Endothelial cell (in vitro differentiated cells): ENCODE data around the gene UBXN4. TPM values are rescaled to one million over a fixed set of nuclear protein-coding genes. Genes with fewer than 3 reads are reported as not detected.
"Not testable (repeated sequence)": the region's sequence is repeated elsewhere in the genome, so short reads cannot be mapped to it uniquely, and the experiment has no call there.

Experiments used
- DNase-seq: peaks from one replicate; pipeline ENCODE4 v3.0.0; 2021; ENCODE audit warnings: low spot score
- H3K27ac Mint-ChIP-seq: one replicate; pipeline ENCODE4 v1.8.0; 2021; ENCODE audit warnings: mixed read lengths, inconsistent platforms; ENCODE audit not compliant: unreplicated experiment
- H3K27me3 Mint-ChIP-seq: one replicate; pipeline ENCODE4 v1.8.0; 2021; ENCODE audit warnings: mild to moderate bottlenecking, moderate library complexity, mixed read lengths, inconsistent platforms; ENCODE audit not compliant: unreplicated experiment
- H3K36me3 Mint-ChIP-seq: one replicate; pipeline ENCODE4 v1.8.0; 2021; ENCODE audit warnings: mild to moderate bottlenecking, low read depth, mixed read lengths, inconsistent platforms; ENCODE audit not compliant: unreplicated experiment
- H3K4me1 Mint-ChIP-seq: one replicate; pipeline ENCODE4 v1.8.0; 2021; ENCODE audit warnings: mild to moderate bottlenecking, mixed read lengths, inconsistent platforms; ENCODE audit not compliant: unreplicated experiment
- H3K4me3 Mint-ChIP-seq: one replicate; pipeline ENCODE4 v1.8.0; 2021; ENCODE audit warnings: mild to moderate bottlenecking, mixed read lengths, inconsistent platforms; ENCODE audit not compliant: unreplicated experiment
- H3K9me3 Mint-ChIP-seq: one replicate; pipeline ENCODE4 v1.8.0; 2021; ENCODE audit warnings: mixed read lengths, inconsistent platforms; ENCODE audit not compliant: unreplicated experiment
- total RNA-seq: library from RNA; stranded (reverse); fragmentation: NEBNext Ultra II Directional; extraction: Animal tissue kit (Norgen Biotek cat#: 25700); gene quantifications from one replicate; pipeline ENCODE4 v1.2.1, GENCODE V29; 2021; ENCODE audit not compliant: unreplicated experiment
- TF ChIP-seq, protein P1 (sequence below): fragments of 200-600 bp; sonication (generic); IDR thresholded peaks from one replicate; pipeline ENCODE4 v1.5.0; 2021; ENCODE audit warnings: antibody characterized with exemption; ENCODE audit not compliant: unreplicated experiment

UBXN4 gene
- total RNA-seq, 1 donor from 2014 or later, result 101 TPM

DNA sequence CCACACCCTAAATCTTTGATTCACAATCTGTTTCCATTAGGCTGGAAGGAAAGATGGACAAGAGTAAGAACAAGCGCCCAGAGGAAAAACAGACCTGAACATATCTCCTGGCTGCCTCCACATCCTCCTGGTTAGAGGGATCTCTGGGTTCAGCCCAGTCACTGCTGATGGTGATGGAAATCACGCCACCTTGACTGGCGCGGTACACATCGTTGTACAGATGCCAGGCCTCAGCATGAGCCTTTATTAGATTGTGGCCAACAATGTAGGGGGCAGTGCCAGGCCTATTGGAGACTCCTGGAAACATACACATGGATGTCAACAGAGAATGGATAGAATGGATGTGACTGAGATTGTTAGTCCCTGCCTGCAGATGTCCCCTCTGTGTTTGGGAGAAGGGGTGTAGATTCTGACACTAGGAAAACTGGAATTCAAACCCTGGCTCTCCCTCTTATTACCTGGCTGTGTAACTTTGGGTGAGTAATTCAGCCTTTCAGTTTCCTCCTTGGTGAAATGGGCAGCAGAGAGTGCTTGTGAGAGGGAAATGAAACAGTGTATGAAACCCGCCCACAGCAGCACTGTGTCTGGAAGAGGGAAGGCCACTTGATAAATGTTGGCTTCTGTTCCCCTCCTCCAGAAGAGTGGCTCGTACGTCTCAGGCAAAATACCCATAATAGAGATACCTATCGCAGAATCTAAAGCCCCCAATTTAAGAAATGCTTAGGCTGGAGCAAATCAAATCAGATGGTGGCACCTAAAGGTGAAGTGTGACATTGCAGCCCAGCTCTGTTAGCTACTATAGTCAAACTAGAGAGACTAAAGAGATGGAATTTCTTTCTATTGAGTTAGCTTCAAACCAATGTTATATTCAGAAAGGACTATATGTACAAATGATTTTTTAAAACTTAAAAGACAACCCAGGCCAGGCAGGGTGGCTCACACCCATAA, 59.1 kb downstream of the UBXN4 start:
- no peaks in the 10 kb centered on the region for H3K9me3 Mint-ChIP-seq
- H3K27ac Mint-ChIP-seq, result no peak overlapping the region
- H3K4me1 Mint-ChIP-seq, result no peaks in the 10 kb centered on the region
- TF ChIP-seq, protein P1, sequence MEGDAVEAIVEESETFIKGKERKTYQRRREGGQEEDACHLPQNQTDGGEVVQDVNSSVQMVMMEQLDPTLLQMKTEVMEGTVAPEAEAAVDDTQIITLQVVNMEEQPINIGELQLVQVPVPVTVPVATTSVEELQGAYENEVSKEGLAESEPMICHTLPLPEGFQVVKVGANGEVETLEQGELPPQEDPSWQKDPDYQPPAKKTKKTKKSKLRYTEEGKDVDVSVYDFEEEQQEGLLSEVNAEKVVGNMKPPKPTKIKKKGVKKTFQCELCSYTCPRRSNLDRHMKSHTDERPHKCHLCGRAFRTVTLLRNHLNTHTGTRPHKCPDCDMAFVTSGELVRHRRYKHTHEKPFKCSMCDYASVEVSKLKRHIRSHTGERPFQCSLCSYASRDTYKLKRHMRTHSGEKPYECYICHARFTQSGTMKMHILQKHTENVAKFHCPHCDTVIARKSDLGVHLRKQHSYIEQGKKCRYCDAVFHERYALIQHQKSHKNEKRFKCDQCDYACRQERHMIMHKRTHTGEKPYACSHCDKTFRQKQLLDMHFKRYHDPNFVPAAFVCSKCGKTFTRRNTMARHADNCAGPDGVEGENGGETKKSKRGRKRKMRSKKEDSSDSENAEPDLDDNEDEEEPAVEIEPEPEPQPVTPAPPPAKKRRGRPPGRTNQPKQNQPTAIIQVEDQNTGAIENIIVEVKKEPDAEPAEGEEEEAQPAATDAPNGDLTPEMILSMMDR, result no peak
- no peak for DNase-seq
- no peaks in the 10 kb centered on the region for H3K36me3 Mint-ChIP-seq
- H3K27me3 Mint-ChIP-seq, result peaks cover 2% of the 10 kb centered on the region
- no peak overlapping the region for H3K4me3 Mint-ChIP-seq

DNA sequence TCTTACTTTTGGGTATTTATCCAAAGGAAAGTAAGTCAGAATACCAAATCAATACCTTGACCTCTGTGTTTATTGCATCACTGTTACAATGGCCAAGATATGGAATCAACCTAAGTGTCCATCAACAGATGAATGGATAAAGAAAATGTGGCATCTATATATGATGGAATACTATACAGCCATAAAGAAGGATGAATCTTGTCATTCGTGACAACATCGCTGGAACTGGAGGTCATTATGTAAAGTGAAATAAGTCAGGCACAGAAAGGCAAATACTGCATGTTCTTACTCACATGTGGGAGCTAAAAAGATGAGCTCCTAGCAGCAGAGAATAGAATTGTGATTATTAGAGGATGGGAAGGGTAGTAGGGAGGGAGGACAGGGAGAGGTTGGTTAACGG, 60.7 kb downstream of the UBXN4 start:
- Mint-ChIP-seq H3K9me3 (no peaks in the 10 kb centered on the region), H3K27ac (no peak overlapping the region), H3K4me3 (no peak overlapping the region), H3K4me1 (no peaks in the 10 kb centered on the region), H3K36me3 (no peaks in the 10 kb centered on the region), H3K27me3 (peaks cover 2% of the 10 kb centered on the region)
- DNase-seq, result no peak
- TF ChIP-seq, protein P1, result no peak

- H3K9me3 Mint-ChIP-seq, result no peaks in the 10 kb centered on the region
- H3K4me1 Mint-ChIP-seq, result no peaks in the 10 kb centered on the region
- peaks cover 2% of the 10 kb centered on the region for H3K27me3 Mint-ChIP-seq
- H3K36me3 Mint-ChIP-seq, result no peaks in the 10 kb centered on the region
- no peak overlapping the region for H3K27ac Mint-ChIP-seq
- no peak overlapping the region for H3K4me3 Mint-ChIP-seq
- TF ChIP-seq, protein P1, result no peak
- no peak for DNase-seq
These were observed 61.6 kb downstream of the UBXN4 start for GRCh38 chr2:135803278-135803677.

- not testable (repeated sequence) for H3K36me3 Mint-ChIP-seq, H3K9me3 Mint-ChIP-seq, H3K27ac Mint-ChIP-seq, DNase-seq, H3K4me3 Mint-ChIP-seq, H3K27me3 Mint-ChIP-seq, H3K4me1 Mint-ChIP-seq
These were observed 66.2 kb downstream of the UBXN4 start for GRCh38 chr2:135807874-135808273.

DNA sequence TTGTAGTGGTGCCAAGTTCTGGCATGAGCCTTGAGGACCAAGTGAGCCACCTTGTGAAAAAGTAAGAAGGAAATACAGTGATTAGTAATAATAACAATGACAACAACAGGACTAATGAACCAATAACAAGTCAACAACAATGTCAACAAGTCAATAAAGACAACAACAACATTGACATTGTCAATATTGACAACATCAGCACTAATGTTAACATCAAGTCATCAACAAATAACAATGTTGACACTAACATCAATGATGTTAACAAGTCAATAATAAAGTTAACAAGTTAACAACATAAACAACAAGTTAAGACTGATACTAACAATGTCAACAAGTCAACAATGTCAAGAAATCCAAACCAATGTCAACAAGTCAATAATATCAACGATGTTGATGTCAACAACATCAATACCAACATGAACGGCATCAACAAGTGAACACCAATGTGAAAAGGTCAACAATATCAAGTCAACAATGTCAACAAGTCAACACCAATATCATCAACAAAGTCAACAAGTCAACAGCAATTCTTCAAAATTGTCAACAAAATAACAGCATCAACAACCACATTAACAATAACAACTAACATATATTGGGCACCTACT, 71.4 kb downstream of the UBXN4 start:
- no peak for DNase-seq
- Mint-ChIP-seq H3K27ac (no peak overlapping the region), H3K9me3 (no peaks in the 10 kb centered on the region), H3K4me1 (no peaks in the 10 kb centered on the region), H3K27me3 (no peaks in the 10 kb centered on the region), H3K4me3 (no peak overlapping the region), H3K36me3 (peaks cover 3% of the 10 kb centered on the region)
- TF ChIP-seq, protein P1, result no peak
